ENCODE measurements around the gene ARL16.

The ARL16 gene

GRCh38 chr17:81695211-81695610, 11.6 kb upstream of the ARL16 start:
- no peak for DNase-seq

- no peak for DNase-seq
These were observed 11.2 kb upstream of the ARL16 start for GRCh38 chr17:81694810-81695209.

- no peak for DNase-seq
These were observed 10.1 kb upstream of the ARL16 start for GRCh38 chr17:81693509-81694210.

GRCh38 chr17:81691608-81692007, 8.0 kb upstream of the ARL16 start:
- DNase-seq = no peak

- no peak for DNase-seq
These were observed 7.6 kb upstream of the ARL16 start for GRCh38 chr17:81691196-81691595.

- no peak for DNase-seq
These were observed 7.0 kb upstream of the ARL16 start for GRCh38 chr17:81690549-81690948.

- no peak for DNase-seq
These were observed 6.5 kb upstream of the ARL16 start for GRCh38 chr17:81690066-81690465.

- DNase-seq = no peak
These were observed 5.0 kb upstream of the ARL16 start for GRCh38 chr17:81688616-81689015.

- no peak for DNase-seq
These were observed 4.4 kb upstream of the ARL16 start for GRCh38 chr17:81687770-81688541.

- no peak for DNase-seq
These were observed 3.0 kb upstream of the ARL16 start for GRCh38 chr17:81686614-81687013.

GRCh38 chr17:81685108-81685507, 1.5 kb upstream of the ARL16 start:
- peak; percentile 40 for DNase-seq

- no peak for DNase-seq
These were observed 880 bp upstream of the ARL16 start for GRCh38 chr17:81684442-81684911.

- DNase-seq = no peak
These were observed 401 bp downstream of the ARL16 start for GRCh38 chr17:81683208-81683583.

GRCh38 chr17:81682565-81683207, 911 bp downstream of the ARL16 start:
- no peak for DNase-seq

GRCh38 chr17:81681672-81682071, 1.9 kb downstream of the ARL16 start:
- no peak for DNase-seq

GRCh38 chr17:81680150-81680549, 3.4 kb downstream of the ARL16 start:
- DNase-seq = no peak

- no peak for DNase-seq
These were observed 6.7 kb downstream of the ARL16 start for GRCh38 chr17:81676906-81677305.

GRCh38 chr17:81675515-81676221, 7.9 kb downstream of the ARL16 start:
- DNase-seq = peak; percentile 38

GRCh38 chr17:81673561-81674258, 9.9 kb downstream of the ARL16 start:
- no peak for DNase-seq

- DNase-seq = no peak
These were observed 10.6 kb downstream of the ARL16 start for GRCh38 chr17:81672954-81673353.

GRCh38 chr17:81672504-81672903, 11.1 kb downstream of the ARL16 start:
- DNase-seq = no peak

- no peak for DNase-seq
These were observed 15.8 kb downstream of the ARL16 start for GRCh38 chr17:81667754-81668153.

Measured in fibroblast of skin of scalp (primary cell).